ACHN (cell line): ENCODE measurements around the gene CC2D2A.
"Not testable (repeated sequence)": the region's sequence is repeated elsewhere in the genome, so short reads cannot be mapped to it uniquely, and the experiment has no call there.

ENCODE experiments used
- DNase-seq: peaks from one replicate; pipeline ENCODE4 v3.0.0-alpha.2; 2015
- in situ Hi-C: cut with HindIII; loops from 2 replicates; pipeline ENCODE4 v1.10.0; 2017; ENCODE audit warnings: low sequenced_read_pairs, low pct_ligation_motif_present, low pct_unique_long_range_greater_than_20kb

The CC2D2A gene

GRCh38 chr4:15587649-15588048 is 118.0 kb downstream of the CC2D2A start:
- no peak for DNase-seq
- in situ Hi-C loops = no loop called here

GRCh38 chr4:15592799-15593198 is 123.1 kb downstream of the CC2D2A start:
- no peak for DNase-seq
- in situ Hi-C loops = no loop called here

GRCh38 chr4:15598644-15599043 is 129.0 kb downstream of the CC2D2A start:
- no peak for DNase-seq
- in situ Hi-C loops = no loop called here

- no peak for DNase-seq
- in situ Hi-C loops = no loop called here
These were observed 130.5 kb downstream of the CC2D2A start for GRCh38 chr4:15600176-15600575.

GRCh38 chr4:15601862-15602261 is 132.2 kb downstream of the CC2D2A start:
- DNase-seq = no peak
- in situ Hi-C loops = no loop called here

GRCh38 chr4:15605537-15605936 is 135.9 kb downstream of the CC2D2A start:
- DNase-seq = no peak
- in situ Hi-C loops = no loop called here

- in situ Hi-C loops = no loop called here
- DNase-seq = no peak
These were observed 141.2 kb downstream of the CC2D2A start for GRCh38 chr4:15610855-15611254.

- DNase-seq = no peak
- in situ Hi-C loops = no loop called here
These were observed 142.5 kb downstream of the CC2D2A start for GRCh38 chr4:15612136-15612535.

GRCh38 chr4:15614891-15615290 is 145.2 kb downstream of the CC2D2A start:
- DNase-seq, in situ Hi-C loops: not testable (repeated sequence)

- DNase-seq, in situ Hi-C loops: not testable (repeated sequence)
These were observed 147.7 kb downstream of the CC2D2A start for GRCh38 chr4:15617407-15617806.

- in situ Hi-C loops = no loop called here
- no peak for DNase-seq
These were observed 167.1 kb downstream of the CC2D2A start for GRCh38 chr4:15636818-15637217.

GRCh38 chr4:15638418-15638817 is 168.7 kb downstream of the CC2D2A start:
- no peak for DNase-seq
- in situ Hi-C loops = no loop called here

- no peak for DNase-seq
- in situ Hi-C loops = no loop called here
These were observed 178.9 kb downstream of the CC2D2A start for GRCh38 chr4:15648600-15648999.

- in situ Hi-C loops = no loop called here
- peak; percentile 57 for DNase-seq
These were observed 180.3 kb downstream of the CC2D2A start for GRCh38 chr4:15649914-15650545.
